OCI-LY3 (cell line): Measurements from ENCODE around the gene FPGT.
"Not testable (repeated sequence)": the region's sequence is repeated elsewhere in the genome, so short reads cannot be mapped to it uniquely, and the experiment has no call there.

Source experiments
- H2AFZ ChIP-seq: fragments of 200-600, 300-600 bp; shearing (Covaris generic); 2 replicates; pipeline ENCODE4 v1.6.0; 2014; ENCODE audit warnings: antibody characterized with exemption, low read depth, low read length
- H3K27ac ChIP-seq: fragments of 200-600, 300-600 bp; sonication (generic); 2 replicates; pipeline ENCODE4 v1.5.1; 2014; ENCODE audit warnings: mild to moderate bottlenecking, low read length, moderate library complexity, mixed read lengths
- H3K27me3 ChIP-seq: fragments of 200-600, 300-600 bp; sonication (generic); 2 replicates; pipeline ENCODE4 v1.6.1; 2014; ENCODE audit warnings: low read depth, low read length, mixed read lengths
- H3K36me3 ChIP-seq: fragments of 200-600, 300-600 bp; sonication (generic); replicated peaks from 2 replicates; pipeline ENCODE3; 2014; ENCODE audit warnings: low read depth, low read length, mixed read lengths
- H3K4me1 ChIP-seq: fragments of 300-600, 200-600 bp; sonication (generic); 2 replicates; pipeline ENCODE4 v1.6.1; 2014; ENCODE audit warnings: low read length, mixed read lengths
- H3K4me2 ChIP-seq: fragments of 200-600, 300-600 bp; sonication (generic); 2 replicates; pipeline ENCODE4 v1.6.1; 2014; ENCODE audit warnings: low read length, mixed read lengths
- H3K4me3 ChIP-seq: fragments of 300-600, 200-600 bp; sonication (generic); 2 replicates; pipeline ENCODE4 v1.5.1; 2014; ENCODE audit warnings: antibody characterized with exemption, mild to moderate bottlenecking, low read length, moderate library complexity
- H3K79me2 ChIP-seq: fragments of 300-600, 200-600 bp; shearing (Covaris generic); 2 replicates; pipeline ENCODE4 v1.6.1; 2014; ENCODE audit warnings: mild to moderate bottlenecking, low read length, mixed read lengths
- H3K9ac ChIP-seq: fragments of 300-600, 200-600 bp; shearing (Covaris generic); 2 replicates; pipeline ENCODE4 v1.6.0; 2014; ENCODE audit warnings: mild to moderate bottlenecking, low read length, moderate library complexity
- H3K9me3 ChIP-seq: fragments of 200-600, 300-600 bp; shearing (Covaris generic); 2 replicates; pipeline ENCODE4 v1.6.1; 2014; ENCODE audit warnings: low read length, mixed read lengths; ENCODE audit not compliant: insufficient read depth
- H4K20me1 ChIP-seq: fragments of 200-600, 300-600 bp; sonication (generic); 2 replicates; pipeline ENCODE4 v1.6.1; 2016; ENCODE audit warnings: low read length, mixed read lengths; ENCODE audit not compliant: insufficient read depth
- CTCF ChIP-seq: fragments of 200-600, 300-600 bp; sonication (generic); IDR thresholded peaks from 2 replicates; pipeline ENCODE4 v1.5.1; 2014; ENCODE audit warnings: antibody characterized with exemption, low read length, low read depth
- EZH2phosphoT487 ChIP-seq: fragments of 200-600 bp; shearing (Covaris generic); IDR thresholded peaks from 2 replicates; pipeline ENCODE4 v1.6.1; 2018; ENCODE audit warnings: antibody characterized with exemption, mixed run types, low read depth

Gene FPGT

GRCh38 chr1:74245168-74245772, 47.2 kb downstream of the FPGT start:
- TF ChIP-seq CTCF: no peak
- no peak for TF ChIP-seq EZH2phosphoT487
- no peak overlapping the region for H3K4me3 ChIP-seq
- peaks cover 9% of the 10 kb centered on the region for H3K4me1 ChIP-seq
- no peaks in the 10 kb centered on the region for H3K9me3 ChIP-seq
- no peaks in the 10 kb centered on the region for H3K79me2 ChIP-seq
- no peak overlapping the region for H3K9ac ChIP-seq
- H4K20me1 ChIP-seq: no peaks in the 10 kb centered on the region
- no peak overlapping the region for H2AFZ ChIP-seq
- H3K27ac ChIP-seq: no peak overlapping the region
- no peaks in the 10 kb centered on the region for H3K36me3 ChIP-seq
- no peaks in the 10 kb centered on the region for H3K27me3 ChIP-seq
- no peak overlapping the region for H3K4me2 ChIP-seq

GRCh38 chr1:74246315-74246714, 48.3 kb downstream of the FPGT start:
- Histone ChIP-seq H3K79me2 (no peaks in the 10 kb centered on the region), H3K4me2 (no peak overlapping the region), H3K27ac (no peak overlapping the region), H3K9ac (no peak overlapping the region), H3K9me3 (no peaks in the 10 kb centered on the region), H2AFZ (no peak overlapping the region), H3K4me1 (peaks cover 9% of the 10 kb centered on the region), H4K20me1 (no peaks in the 10 kb centered on the region), H3K36me3 (no peaks in the 10 kb centered on the region), H3K27me3 (no peaks in the 10 kb centered on the region), H3K4me3 (no peak overlapping the region)
- TF ChIP-seq CTCF (no peak), EZH2phosphoT487 (no peak)

- Histone ChIP-seq H3K79me2 (no peaks in the 10 kb centered on the region), H3K4me2 (no peak overlapping the region), H4K20me1 (no peaks in the 10 kb centered on the region), H3K9ac (no peak overlapping the region), H3K27ac (no peak overlapping the region), H3K36me3 (no peaks in the 10 kb centered on the region), H3K4me3 (no peak overlapping the region), H3K9me3 (no peaks in the 10 kb centered on the region), H3K4me1 (peaks cover 9% of the 10 kb centered on the region), H2AFZ (no peak overlapping the region), H3K27me3 (no peaks in the 10 kb centered on the region)
- TF ChIP-seq EZH2phosphoT487 (no peak), CTCF (no peak)
Observed at GRCh38 chr1:74247881-74248528, 50.0 kb downstream of the FPGT start.

GRCh38 chr1:74253243-74253824, 55.3 kb downstream of the FPGT start:
- not testable (repeated sequence) for H4K20me1 ChIP-seq, H3K27me3 ChIP-seq, H3K36me3 ChIP-seq, H2AFZ ChIP-seq, H3K9ac ChIP-seq, H3K4me3 ChIP-seq, H3K79me2 ChIP-seq, H3K27ac ChIP-seq, H3K9me3 ChIP-seq, H3K4me2 ChIP-seq, H3K4me1 ChIP-seq
